Fibroblast of lung (primary cell): ENCODE data around the gene BACE1.

Source experiments
- EZH2 ChIP-seq: IDR thresholded peaks from 2 replicates; pipeline ENCODE4 v1.5.1; 2012; ENCODE audit warnings: low read length, control low read depth, mild to moderate bottlenecking; ENCODE audit errors: missing control alignments
- TF ChIP-seq, protein P1 (sequence below), 2 donors: IDR thresholded peaks in 1 of 2; conservative IDR thresholded peaks in 1 of 2; 1 replicate in 1 of 2; 2 replicates in 1 of 2; pipeline ENCODE4 v1.5.1; 2011 to 2012; ENCODE audit warnings: low read length in 2 of 2, control low read depth in 1 of 2, inconsistent platforms in 1 of 2, low read depth in 1 of 2, mild to moderate bottlenecking in 1 of 2

DNA sequence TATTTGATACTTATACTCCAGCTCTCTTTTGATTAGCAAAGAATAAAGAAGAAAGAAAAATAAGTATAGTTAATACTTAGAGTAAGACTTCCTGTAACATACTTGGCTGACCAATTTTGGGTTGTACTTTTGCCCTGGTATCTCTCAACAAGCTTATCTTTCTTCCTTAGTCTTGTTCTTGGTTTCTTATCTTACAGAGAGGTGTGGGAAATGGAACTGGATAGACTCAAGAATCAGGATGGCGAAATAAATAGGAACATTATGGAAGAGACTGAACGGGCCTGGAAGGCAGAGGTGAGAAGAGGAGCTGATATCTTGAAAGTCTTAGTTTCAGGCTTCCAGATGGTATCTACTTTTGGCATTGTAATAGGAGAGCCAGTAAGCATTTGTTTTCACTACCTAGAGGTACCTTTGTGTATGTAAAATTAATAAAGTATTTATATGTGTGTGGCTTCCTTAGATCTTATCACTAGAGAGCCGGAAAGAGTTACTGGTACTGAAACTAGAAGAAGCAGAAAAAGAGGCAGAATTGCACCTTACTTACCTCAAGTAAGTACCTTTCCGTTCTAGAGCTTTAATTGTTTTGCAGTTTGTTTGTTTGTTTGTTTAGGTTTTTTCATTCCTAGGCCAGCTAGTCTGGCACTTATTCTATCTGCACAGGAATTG is 36.2 kb downstream of the BACE1 start:
- TF ChIP-seq, protein P1, sequence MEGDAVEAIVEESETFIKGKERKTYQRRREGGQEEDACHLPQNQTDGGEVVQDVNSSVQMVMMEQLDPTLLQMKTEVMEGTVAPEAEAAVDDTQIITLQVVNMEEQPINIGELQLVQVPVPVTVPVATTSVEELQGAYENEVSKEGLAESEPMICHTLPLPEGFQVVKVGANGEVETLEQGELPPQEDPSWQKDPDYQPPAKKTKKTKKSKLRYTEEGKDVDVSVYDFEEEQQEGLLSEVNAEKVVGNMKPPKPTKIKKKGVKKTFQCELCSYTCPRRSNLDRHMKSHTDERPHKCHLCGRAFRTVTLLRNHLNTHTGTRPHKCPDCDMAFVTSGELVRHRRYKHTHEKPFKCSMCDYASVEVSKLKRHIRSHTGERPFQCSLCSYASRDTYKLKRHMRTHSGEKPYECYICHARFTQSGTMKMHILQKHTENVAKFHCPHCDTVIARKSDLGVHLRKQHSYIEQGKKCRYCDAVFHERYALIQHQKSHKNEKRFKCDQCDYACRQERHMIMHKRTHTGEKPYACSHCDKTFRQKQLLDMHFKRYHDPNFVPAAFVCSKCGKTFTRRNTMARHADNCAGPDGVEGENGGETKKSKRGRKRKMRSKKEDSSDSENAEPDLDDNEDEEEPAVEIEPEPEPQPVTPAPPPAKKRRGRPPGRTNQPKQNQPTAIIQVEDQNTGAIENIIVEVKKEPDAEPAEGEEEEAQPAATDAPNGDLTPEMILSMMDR (conservative IDR thresholded peaks at IDR 0.05 in 1 of 2, IDR thresholded peaks at IDR 0.05 in 1 of 2; ENCODE audit: low read depth in 1 of 2, low read length in 2 of 2), result no peak
- TF ChIP-seq EZH2, result no peak
